Activated gamma-delta T cell (primary cell): ENCODE data around the gene PSMG1.
"Not testable (repeated sequence)": the region's sequence is repeated elsewhere in the genome, so short reads cannot be mapped to it uniquely, and the experiment has no call there.

ENCODE experiments used
- DNase-seq: peaks from one replicate; lab custom pipeline; 2025; lab: John Stamatoyannopoulos, UW

PSMG1 gene

GRCh38 chr21:39188521-39189139, 5.4 kb upstream of the PSMG1 start:
- no peak for DNase-seq

GRCh38 chr21:39187141-39187540, 3.9 kb upstream of the PSMG1 start:
- DNase-seq = no peak

GRCh38 chr21:39186676-39187075, 3.4 kb upstream of the PSMG1 start:
- DNase-seq = no peak

GRCh38 chr21:39185157-39185556, 1.9 kb upstream of the PSMG1 start:
- DNase-seq = no peak

- no peak for DNase-seq
Measured at GRCh38 chr21:39184050-39184980, 1.1 kb upstream of the PSMG1 start.

- DNase-seq = no peak
Measured at GRCh38 chr21:39182484-39183271, 573 bp downstream of the PSMG1 start.

- DNase-seq = no peak
Measured at GRCh38 chr21:39182016-39182415, 1.2 kb downstream of the PSMG1 start.

GRCh38 chr21:39181205-39181818, 1.9 kb downstream of the PSMG1 start:
- no peak for DNase-seq

- DNase-seq = no peak
Measured at GRCh38 chr21:39180429-39181019, 2.7 kb downstream of the PSMG1 start.

GRCh38 chr21:39178421-39178820, 4.8 kb downstream of the PSMG1 start:
- no peak for DNase-seq

- DNase-seq = no peak
Measured at GRCh38 chr21:39176271-39176709, 7.0 kb downstream of the PSMG1 start.

GRCh38 chr21:39175665-39176064, 7.6 kb downstream of the PSMG1 start:
- DNase-seq = no peak

- no peak for DNase-seq
Measured at GRCh38 chr21:39175154-39175553, 8.1 kb downstream of the PSMG1 start.

GRCh38 chr21:39173716-39174680, 9.3 kb downstream of the PSMG1 start:
- no peak for DNase-seq

- DNase-seq = no peak
Measured at GRCh38 chr21:39169906-39170305, 13.3 kb downstream of the PSMG1 start.

- no peak for DNase-seq
Measured at GRCh38 chr21:39168800-39169199, 14.5 kb downstream of the PSMG1 start.

GRCh38 chr21:39164523-39164922, 18.7 kb downstream of the PSMG1 start:
- DNase-seq = no peak

GRCh38 chr21:39161064-39161463, 22.2 kb downstream of the PSMG1 start:
- no peak for DNase-seq

- DNase-seq = no peak
Measured at GRCh38 chr21:39159342-39160063, 23.7 kb downstream of the PSMG1 start.

GRCh38 chr21:39157241-39157640, 26.0 kb downstream of the PSMG1 start:
- DNase-seq = not testable (repeated sequence)
